CD4-positive, alpha-beta T cell treated with Interleukin-10 for 1 hour (primary cell): ENCODE data around the gene PCDHA7.
"Not testable (repeated sequence)": the region's sequence is repeated elsewhere in the genome, so short reads cannot be mapped to it uniquely, and the experiment has no call there.

Experiments used
- DNase-seq: peaks from one replicate; pipeline ENCODE4 v3.0.0-alpha.2; 2020

PCDHA7 gene

DNA sequence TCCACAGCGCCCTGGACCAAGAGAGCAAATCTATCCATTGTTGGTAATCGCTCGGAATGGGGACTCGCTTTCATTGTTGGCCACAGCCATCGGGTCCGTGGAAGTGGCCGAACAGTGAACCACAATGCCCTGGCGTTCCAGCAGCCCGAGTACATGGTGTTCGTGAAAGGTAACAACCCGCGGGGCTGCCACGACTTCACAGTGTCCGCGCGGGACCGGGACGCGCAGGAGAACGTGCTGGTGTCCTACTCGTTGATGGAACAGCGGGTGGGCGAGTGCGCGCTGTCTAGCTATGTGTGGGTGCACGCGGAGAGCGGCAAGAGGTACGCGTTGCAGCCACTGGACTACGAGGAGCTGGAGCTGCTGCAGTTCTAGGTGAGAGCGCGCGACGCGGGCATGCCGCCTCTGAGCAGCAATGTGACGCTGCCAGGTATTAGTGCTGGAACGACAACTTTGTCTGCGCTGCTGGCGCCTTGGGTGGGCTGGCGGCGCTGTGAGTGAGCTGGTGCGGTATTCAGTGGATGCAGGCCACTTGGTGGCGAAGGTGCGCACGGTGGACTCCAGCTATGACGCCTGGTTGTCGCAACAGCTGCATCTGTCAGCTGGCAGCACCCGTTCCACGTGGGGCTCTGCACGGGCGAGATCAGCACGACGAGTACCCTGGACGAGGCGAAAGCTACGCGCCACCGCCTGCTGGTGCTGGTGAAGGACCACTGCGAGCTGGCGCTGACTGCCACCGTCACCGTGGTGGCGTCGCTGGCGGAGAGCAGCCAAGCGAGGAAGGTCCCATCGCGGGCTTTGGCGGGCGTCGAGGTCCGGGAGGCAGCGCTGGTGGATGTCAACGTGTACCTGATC, 28.6 kb downstream of the PCDHA7 start:
- DNase-seq: no peak

DNA sequence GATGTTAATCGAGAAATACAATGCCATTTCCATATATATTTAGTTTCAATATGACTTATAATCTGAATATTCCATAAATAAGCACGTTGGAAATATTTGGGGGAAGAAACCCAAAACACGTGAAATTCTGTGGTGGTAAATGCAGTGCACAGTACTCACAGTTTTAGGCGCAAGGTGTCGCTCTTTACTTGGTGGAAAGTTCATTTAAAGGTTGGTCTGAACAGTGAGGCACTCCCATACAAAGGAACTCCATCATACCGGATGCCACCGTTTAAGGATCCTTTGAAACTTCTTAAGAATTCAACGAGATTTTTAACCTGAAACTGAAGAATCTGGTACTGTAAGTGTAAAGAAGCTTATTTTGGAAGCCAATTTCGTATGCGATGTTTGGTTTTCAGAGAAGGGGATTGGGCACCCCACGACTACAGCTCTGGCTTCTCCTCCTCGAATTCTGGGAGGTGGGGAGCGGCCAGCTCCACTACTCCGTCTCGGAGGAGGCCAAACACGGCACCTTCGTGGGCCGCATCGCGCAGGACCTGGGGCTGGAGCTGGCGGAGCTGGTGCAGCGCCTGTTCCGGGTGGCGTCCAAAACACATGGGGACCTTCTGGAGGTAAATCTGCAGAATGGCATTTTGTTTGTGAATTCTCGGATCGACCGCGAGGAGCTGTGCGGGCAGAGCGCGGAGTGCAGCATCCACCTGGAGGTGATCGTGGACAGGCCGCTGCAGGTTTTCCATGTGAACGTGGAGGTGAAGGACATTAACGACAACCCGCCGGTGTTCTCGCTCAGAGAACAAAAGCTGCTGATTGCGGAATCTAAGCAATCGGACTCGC, 34.9 kb downstream of the PCDHA7 start, which contains the start of gene PCDHA11:
TSS of gene PCDHA11 (plus strand) at position 237 of the 834 bp plus-strand sequence. CDS start at position 384, 147 bp downstream.
- DNase-seq: no peak

GRCh38 chr5:140869555-140869886, 35.5 kb downstream of the PCDHA7 start:
- DNase-seq: no peak

- no peak for DNase-seq
Measured at GRCh38 chr5:140870221-140871201, 36.4 kb downstream of the PCDHA7 start.

GRCh38 chr5:140875085-140876065, 41.3 kb downstream of the PCDHA7 start, which contains the start of gene PCDHA12:
Gene PCDHA12 (plus strand): TSS chr5:140875308. CDS start chr5:140875473, 165 bp downstream.
- DNase-seq: no peak

GRCh38 chr5:140876541-140877261, 42.6 kb downstream of the PCDHA7 start:
- not testable (repeated sequence) for DNase-seq

- DNase-seq: no peak
Measured at GRCh38 chr5:140877262-140877581, 43.2 kb downstream of the PCDHA7 start.

- DNase-seq: no peak
Measured at GRCh38 chr5:140881889-140882590, 48.0 kb downstream of the PCDHA7 start, which contains the start of gene PCDHA13. Gene PCDHA13 (plus strand): TSS chr5:140882124. CDS start chr5:140882269, 145 bp downstream.

- no peak for DNase-seq
Measured at GRCh38 chr5:140882591-140882899, 48.5 kb downstream of the PCDHA7 start.

DNA sequence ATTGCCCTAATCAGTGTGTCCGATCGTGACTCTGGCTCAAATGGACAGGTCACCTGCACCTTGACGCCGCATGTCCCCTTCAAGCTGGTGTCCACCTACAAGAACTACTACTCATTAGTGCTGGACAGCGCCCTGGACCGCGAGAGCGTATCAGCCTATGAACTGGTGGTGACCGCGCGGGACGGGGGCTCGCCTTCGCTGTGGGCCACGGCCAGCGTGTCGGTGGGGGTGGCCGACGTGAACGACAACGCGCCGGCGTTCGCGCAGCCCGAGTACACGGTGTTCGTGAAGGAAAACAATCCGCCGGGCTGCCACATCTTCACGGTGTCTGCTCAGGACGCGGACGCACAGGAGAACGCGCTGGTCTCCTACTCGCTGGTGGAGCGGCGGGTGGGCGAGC, 49.3 kb downstream of the PCDHA7 start:
- DNase-seq: no peak

- no peak for DNase-seq
Measured at GRCh38 chr5:140883927-140884697, 50.0 kb downstream of the PCDHA7 start.
